AG04450 (cell line): ENCODE measurements around the gene TOLLIP. TPM values are rescaled to one million over a fixed set of nuclear protein-coding genes. Genes with fewer than 3 reads are reported as not detected.

Experiments used
- CTCF ChIA-PET: fragments of 300-600, 350-600 bp; formaldehyde crosslinking; extraction: SDS; loops from one replicate; lab custom pipeline; 2022; ENCODE audit warnings: antibody characterized with exemption, inconsistent platforms; lab: Charles Lee
- POLR2A ChIA-PET: fragments of 350-600 bp; formaldehyde crosslinking; extraction: SDS; loops from one replicate; lab custom pipeline; 2021; ENCODE audit warnings: antibody characterized with exemption, inconsistent platforms; lab: Yijun Ruan, JAX
- DNase-seq: peaks from one replicate; pipeline ENCODE4 v3.0.0-alpha.2; 2011; ENCODE audit warnings: low read depth, low spot score
- H3K27ac ChIP-seq: one replicate; pipeline ENCODE4 v1.5.1; 2012; ENCODE audit warnings: low read depth, low read length, control low read depth
- H3K27me3 ChIP-seq: one replicate; pipeline ENCODE4 v1.6.0; 2012; ENCODE audit warnings: low read length; ENCODE audit not compliant: control insufficient read depth, insufficient read depth
- H3K4me3 ChIP-seq: 2 replicates; pipeline ENCODE4 v1.5.1; 2011; ENCODE audit warnings: mild to moderate bottlenecking, low read depth, low read length, control low read depth
- H3K9me3 ChIP-seq: 2 replicates; pipeline ENCODE4 v1.5.1; 2012; ENCODE audit warnings: low read length; ENCODE audit not compliant: control insufficient read depth, insufficient read depth
- polyA plus RNA-seq: library from polyadenylated mRNA; depleted of rRNA; stranded (reverse); fragments of >200 nt; gene quantifications from 2 replicates; pipeline ENCODE4 v1.2.3, GENCODE V29; 2011
- TF ChIP-seq, protein P1 (sequence below): IDR thresholded peaks from 2 replicates; pipeline ENCODE4 v1.5.1; 2011; ENCODE audit warnings: low read depth, low read length, control low read depth, inconsistent platforms

Gene TOLLIP
- polyA plus RNA-seq, 1 experiment = 24.3 TPM

DNA sequence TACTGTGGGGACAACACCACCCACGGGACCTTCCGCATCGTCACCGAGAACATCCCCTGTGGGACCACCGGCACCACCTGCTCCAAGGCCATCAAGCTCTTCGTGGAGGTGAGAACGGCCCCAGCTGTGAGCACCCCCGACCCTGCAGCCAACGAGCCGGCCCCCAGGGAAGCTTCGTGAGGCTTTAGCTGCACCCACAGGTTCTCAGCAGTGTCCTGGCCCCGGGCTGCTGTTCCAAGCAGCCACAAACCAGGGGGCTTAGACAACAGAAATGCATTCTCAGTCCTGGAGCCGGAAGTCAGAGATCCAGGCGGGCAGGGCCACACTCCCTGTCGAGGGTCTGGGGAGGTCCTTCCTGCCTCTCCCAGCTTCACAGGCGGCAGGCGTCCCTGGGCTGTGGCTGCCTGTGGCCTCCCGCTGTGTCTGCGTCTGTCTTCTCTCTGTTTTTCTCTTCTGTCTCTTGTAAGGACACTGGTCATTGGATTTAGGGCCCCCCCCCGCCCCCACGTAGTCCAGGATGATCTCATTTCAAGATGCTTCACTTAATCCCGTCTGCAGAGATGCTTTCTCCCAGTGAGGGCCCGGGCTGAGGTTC lies 74.0 kb downstream of the TOLLIP start:
- H3K27ac ChIP-seq = no peak overlapping the region
- POLR2A ChIA-PET = no interaction called here
- TF ChIP-seq, protein P1, sequence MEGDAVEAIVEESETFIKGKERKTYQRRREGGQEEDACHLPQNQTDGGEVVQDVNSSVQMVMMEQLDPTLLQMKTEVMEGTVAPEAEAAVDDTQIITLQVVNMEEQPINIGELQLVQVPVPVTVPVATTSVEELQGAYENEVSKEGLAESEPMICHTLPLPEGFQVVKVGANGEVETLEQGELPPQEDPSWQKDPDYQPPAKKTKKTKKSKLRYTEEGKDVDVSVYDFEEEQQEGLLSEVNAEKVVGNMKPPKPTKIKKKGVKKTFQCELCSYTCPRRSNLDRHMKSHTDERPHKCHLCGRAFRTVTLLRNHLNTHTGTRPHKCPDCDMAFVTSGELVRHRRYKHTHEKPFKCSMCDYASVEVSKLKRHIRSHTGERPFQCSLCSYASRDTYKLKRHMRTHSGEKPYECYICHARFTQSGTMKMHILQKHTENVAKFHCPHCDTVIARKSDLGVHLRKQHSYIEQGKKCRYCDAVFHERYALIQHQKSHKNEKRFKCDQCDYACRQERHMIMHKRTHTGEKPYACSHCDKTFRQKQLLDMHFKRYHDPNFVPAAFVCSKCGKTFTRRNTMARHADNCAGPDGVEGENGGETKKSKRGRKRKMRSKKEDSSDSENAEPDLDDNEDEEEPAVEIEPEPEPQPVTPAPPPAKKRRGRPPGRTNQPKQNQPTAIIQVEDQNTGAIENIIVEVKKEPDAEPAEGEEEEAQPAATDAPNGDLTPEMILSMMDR = no peak
- peaks cover 52% of the 10 kb centered on the region for H3K9me3 ChIP-seq
- no peak for DNase-seq
- peaks cover 2% of the 10 kb centered on the region for H3K27me3 ChIP-seq
- H3K4me3 ChIP-seq = no peak overlapping the region
- CTCF ChIA-PET = no interaction called here

DNA sequence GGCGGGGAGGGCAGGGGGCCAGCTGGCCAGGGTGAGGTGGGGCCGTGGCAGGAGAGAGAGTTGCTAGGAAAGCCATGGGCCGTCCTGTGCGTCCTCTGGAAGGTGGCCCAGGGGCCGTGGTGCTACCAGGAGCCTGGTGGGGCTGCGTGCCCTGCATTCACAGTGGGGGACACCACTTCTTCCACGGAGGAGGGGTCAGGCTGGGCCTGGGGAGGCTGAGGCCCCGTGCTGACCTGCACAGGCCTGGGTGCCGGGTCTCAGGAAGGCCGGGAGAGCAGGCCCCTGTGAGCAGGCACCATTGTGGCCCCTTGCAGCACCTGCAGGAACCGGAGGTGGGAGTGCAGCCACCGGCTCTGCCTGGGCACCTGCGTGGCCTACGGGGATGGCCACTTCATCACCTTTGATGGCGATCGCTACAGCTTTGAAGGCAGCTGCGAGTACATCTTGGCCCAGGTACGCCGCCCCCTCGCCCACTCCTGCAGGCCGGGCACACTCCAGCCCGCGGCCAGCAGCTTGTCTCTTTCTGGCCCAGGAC lies 74.6 kb downstream of the TOLLIP start:
- POLR2A ChIA-PET = no interaction called here

GRCh38 chr11:1234054-1234720 lies 75.2 kb downstream of the TOLLIP start:
- peaks cover 43% of the 10 kb centered on the region for H3K9me3 ChIP-seq
- TF ChIP-seq, protein P1 = no peak
- H3K4me3 ChIP-seq = no peak overlapping the region
- ChIA-PET CTCF (no interaction called here), POLR2A (no interaction called here)
- H3K27ac ChIP-seq = no peak overlapping the region
- H3K27me3 ChIP-seq = peaks cover 2% of the 10 kb centered on the region
- no peak for DNase-seq

More for the DNA sequence above, 74.6 kb downstream of the TOLLIP start:
- peaks cover 2% of the 10 kb centered on the region for H3K27me3 ChIP-seq
- peaks cover 48% of the 10 kb centered on the region for H3K9me3 ChIP-seq
- TF ChIP-seq, protein P1 = no peak
- H3K4me3 ChIP-seq = no peak overlapping the region
- H3K27ac ChIP-seq = no peak overlapping the region
- CTCF ChIA-PET = no interaction called here
- no peak for DNase-seq

DNA sequence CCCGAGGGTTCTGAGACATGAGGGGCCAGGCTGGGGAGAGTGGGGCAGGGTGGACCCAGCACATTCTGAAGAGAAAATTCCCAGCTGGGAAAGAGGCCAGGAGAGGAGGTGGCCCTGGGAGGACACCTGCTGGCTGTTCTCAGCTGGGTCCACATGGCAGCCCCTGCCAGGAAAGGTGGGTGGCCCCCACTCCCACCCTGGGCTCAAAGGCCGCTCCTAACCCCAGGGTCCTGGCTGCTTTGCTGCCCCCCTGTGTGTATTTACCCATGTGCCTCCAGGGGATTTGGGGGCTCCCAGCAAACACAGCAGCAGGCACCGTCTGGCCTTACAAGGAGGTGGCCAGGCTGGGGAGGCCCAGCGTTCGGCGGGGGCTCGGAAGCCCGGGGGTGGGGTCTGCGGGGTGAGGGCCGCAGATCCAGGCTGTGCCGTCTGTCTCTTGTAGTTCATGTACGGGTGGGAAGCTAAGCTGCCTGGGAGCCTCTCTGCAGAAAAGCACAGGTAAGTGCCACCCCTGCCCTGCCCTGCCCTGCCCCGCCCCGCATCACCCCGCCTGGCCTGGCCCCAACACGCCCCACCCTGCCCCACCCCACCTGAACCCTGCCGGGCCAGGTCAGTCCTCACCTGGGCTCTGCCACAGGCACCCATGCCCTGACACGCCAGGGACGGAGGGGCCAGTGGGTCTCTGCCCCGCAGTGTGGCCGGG lies 75.9 kb downstream of the TOLLIP start:
- Histone ChIP-seq H3K9me3 (peaks cover 36% of the 10 kb centered on the region; the same call in 1 of the 2 replicates), H3K27me3 (peaks cover 2% of the 10 kb centered on the region), H3K4me3 (no peak overlapping the region), H3K27ac (no peak overlapping the region)
- no peak for DNase-seq
- ChIA-PET CTCF (no interaction called here), POLR2A (no interaction called here)
- TF ChIP-seq, protein P1 = no peak

- POLR2A ChIA-PET = no interaction called here
- no peak for DNase-seq
- H3K4me3 ChIP-seq = no peak overlapping the region
- H3K9me3 ChIP-seq = peaks cover 30% of the 10 kb centered on the region; the same call in 1 of the 2 replicates
- CTCF ChIA-PET = no interaction called here
- TF ChIP-seq, protein P1 = no peak
- H3K27me3 ChIP-seq = peaks cover 2% of the 10 kb centered on the region
- H3K27ac ChIP-seq = no peak overlapping the region
Observed at GRCh38 chr11:1232883-1233321, 76.5 kb downstream of the TOLLIP start.
